A673 (cell line): ENCODE results near the gene ASB5. TPM values are rescaled to one million over a fixed set of nuclear protein-coding genes. Genes with fewer than 3 reads are reported as not detected.

Experiments used
- Bru-seq: library from RNA; stranded (reverse); fragments of 400-500 nt; gene quantifications from one replicate; lab custom pipeline; 2021; lab: Mats Ljungman, UMichigan
- BruChase-seq, 2 experiments: library from RNA; stranded (reverse); fragments of 400-500 nt; gene quantifications; one replicate each; lab custom pipeline; 2021; lab: Mats Ljungman, UMichigan
- BruUV-seq: library from RNA; stranded (reverse); fragments of 400-500 nt; replicated peaks from 2 replicates; lab custom pipeline; 2021; lab: Mats Ljungman, UMichigan
- CTCF ChIA-PET: fragments of 300-600 bp; sonication (Branson Sonifier 250); formaldehyde crosslinking; loops from one replicate; lab custom pipeline; 2022; ENCODE audit warnings: antibody characterized with exemption; lab: Charles Lee
- POLR2A ChIA-PET: fragments of 300-600 bp; sonication (Branson Sonifier 250); formaldehyde crosslinking; loops from one replicate; lab custom pipeline; 2022; ENCODE audit warnings: antibody characterized with exemption; ENCODE audit not compliant: low non-redundant PET; lab: Charles Lee
- DNase-seq: peaks from one replicate; pipeline ENCODE4 v3.0.0-alpha.2; 2015; ENCODE audit warnings: low spot score
- H3K27ac ChIP-seq: fragments of 200-600 bp; sonication (generic); 2 replicates; pipeline ENCODE4 v1.5.1; 2016; ENCODE audit warnings: mixed run types, low read depth, mild to moderate bottlenecking, mixed read lengths, antibody characterized with exemption, low read length; ENCODE audit not compliant: poor library complexity, severe bottlenecking
- H3K27me3 ChIP-seq: fragments of 200-600 bp; sonication (generic); replicated peaks from 2 replicates; pipeline ENCODE4 v1.6.1; 2017; ENCODE audit warnings: mixed run types, low read depth, mild to moderate bottlenecking, mixed read lengths, antibody characterized with exemption, low read length; ENCODE audit not compliant: insufficient read depth, poor library complexity
- H3K36me3 ChIP-seq: fragments of 200-600 bp; sonication (generic); 2 replicates; pipeline ENCODE4 v1.6.1; 2016; ENCODE audit warnings: mixed run types, mild to moderate bottlenecking, mixed read lengths, antibody characterized with exemption, low read length; ENCODE audit not compliant: insufficient read depth, poor library complexity, severe bottlenecking
- H3K4me1 ChIP-seq: fragments of 200-600 bp; sonication (generic); 2 replicates; pipeline ENCODE4 v1.6.1; 2017; ENCODE audit warnings: mixed run types, mild to moderate bottlenecking, mixed read lengths, antibody characterized with exemption, low read length; ENCODE audit not compliant: insufficient read depth, poor library complexity, severe bottlenecking
- H3K4me3 ChIP-seq: fragments of 200-600 bp; sonication (generic); 2 replicates; pipeline ENCODE4 v1.5.1; 2016; ENCODE audit warnings: low read depth, mixed run types, mild to moderate bottlenecking, mixed read lengths, low read length; ENCODE audit not compliant: poor library complexity, severe bottlenecking
- H3K9me3 ChIP-seq: fragments of 200-600 bp; sonication (generic); 2 replicates; pipeline ENCODE4 v1.6.1; 2016; ENCODE audit warnings: mixed run types, low read depth, mild to moderate bottlenecking, mixed read lengths, antibody characterized with exemption, low read length; ENCODE audit not compliant: poor library complexity, severe bottlenecking
- CTCF ChIP-seq: fragments of 300-800, 200-600 bp; sonication (generic); conservative IDR thresholded peaks from 2 replicates; pipeline ENCODE4 v1.5.1; 2017; ENCODE audit warnings: low read depth, mild to moderate bottlenecking, antibody characterized with exemption, low read length, moderate library complexity, mixed read lengths
- EZH2 ChIP-seq: fragments of 200-600 bp; sonication (generic); IDR thresholded peaks from 2 replicates; pipeline ENCODE4 v1.6.1; 2017; ENCODE audit warnings: borderline replicate concordance, low read depth, mild to moderate bottlenecking, mixed read lengths, antibody characterized with exemption, low read length; ENCODE audit not compliant: poor library complexity, severe bottlenecking
- intact Hi-C: fragments of 100-400 bp; cut with micrococcal nuclease; formaldehyde crosslinking; loops from one replicate; pipeline ENCODE4 v1.10.0; 2022; ENCODE audit not compliant: unreplicated experiment
- long read RNA-seq: library from polyadenylated mRNA; stranded (forward); transcript quantifications from one replicate; pipeline ENCODE4 v2.0.0, GENCODE V29; 2022
- total RNA-seq: library from RNA; stranded (reverse); gene quantifications from 2 replicates; pipeline ENCODE4 v1.2.3, GENCODE V29; 2021

ASB5 gene
- total RNA-seq (not detected in 2 replicates), Bru-seq, nascent RNA (percentile 2 among the genes with signal in this experiment), BruChase-seq, experiment 1, labeled RNA remaining after a 2-hour chase (percentile 1 among the genes with signal in this experiment), BruChase-seq, experiment 2, labeled RNA remaining after a 6-hour chase (not detected)
- long read RNA-seq = 0 reads

- BruUV-seq = no TSS peak
- Histone ChIP-seq H3K9me3 (no peaks in the 10 kb centered on the region), H3K36me3 (no peaks in the 10 kb centered on the region), H3K4me1 (no peaks in the 10 kb centered on the region), H3K27me3 (no peaks in the 10 kb centered on the region), H3K4me3 (no peak within 1 kb of the TSS), H3K27ac (no peak within 1 kb of the TSS)
- ChIA-PET CTCF (no interaction called here), POLR2A (no interaction called here)
- intact Hi-C loops = no loop called here
- TF ChIP-seq CTCF (no peak), EZH2 (no peak)
- DNase-seq = no peak
Measured at GRCh38 chr4:176268963-176269362, at the start of gene ASB5. TSS of gene ASB5 (minus strand) at chr4:176269222. CDS start at chr4:176269108, 114 bp downstream.

- intact Hi-C loops = no loop called here
- Histone ChIP-seq H3K9me3 (no peaks in the 10 kb centered on the region), H3K4me1 (no peaks in the 10 kb centered on the region), H3K4me3 (no peak overlapping the region), H3K36me3 (no peaks in the 10 kb centered on the region), H3K27me3 (no peaks in the 10 kb centered on the region), H3K27ac (no peak overlapping the region)
- DNase-seq = no peak
- POLR2A ChIA-PET = no interaction called here
- CTCF ChIA-PET = no interaction called here
- BruUV-seq = no TSS peak
- TF ChIP-seq CTCF = no peak
- no peak for TF ChIP-seq EZH2
Measured at GRCh38 chr4:176313596-176314336, 44.7 kb upstream of the ASB5 start.

GRCh38 chr4:176309772-176310171 is 40.8 kb upstream of the ASB5 start:
- CTCF ChIA-PET = no interaction called here
- no peak for TF ChIP-seq CTCF
- TF ChIP-seq EZH2 = no peak
- Histone ChIP-seq H3K9me3 (no peaks in the 10 kb centered on the region), H3K27ac (no peak overlapping the region), H3K36me3 (no peaks in the 10 kb centered on the region), H3K4me1 (no peaks in the 10 kb centered on the region), H3K27me3 (no peaks in the 10 kb centered on the region), H3K4me3 (no peak overlapping the region)
- DNase-seq = no peak
- intact Hi-C loops = no loop called here
- BruUV-seq = no TSS peak
- POLR2A ChIA-PET = no interaction called here
